ENCODE measurements around the gene UBE2F. TPM values are rescaled to one million over a fixed set of nuclear protein-coding genes. Genes with fewer than 3 reads are reported as not detected.
A peak's percentile ranks its signal among the peaks of the same experiment; 100 is the strongest.

Gene UBE2F
- total RNA-seq, 2 experiments from 2014 or later: 71.4 to 80.5 TPM

GRCh38 chr2:237995036-237995435 lies 28.2 kb downstream of the UBE2F start:
- peaks cover 23% of the 10 kb centered on the region for H3K4me1 Mint-ChIP-seq
- H3K4me3 Mint-ChIP-seq: no peak overlapping the region
- H3K27me3 Mint-ChIP-seq: no peaks in the 10 kb centered on the region
- H3K9me3 Mint-ChIP-seq: peaks cover 2% of the 10 kb centered on the region
- peaks cover 46% of the 10 kb centered on the region for H3K36me3 Mint-ChIP-seq (ENCODE audit: low read depth)
- no peak overlapping the region for H3K27ac Mint-ChIP-seq
- DNase-seq: no peak
- ChIA-PET CTCF (interaction anchor here (0.9 kb wide), 1 partner anchor 16 kb away, joined by 3 read pairs; no protein-coding TSS in a partner anchor), POLR2A (no interaction called here)

GRCh38 chr2:237996021-237996593 lies 29.3 kb downstream of the UBE2F start:
- peaks cover 2% of the 10 kb centered on the region for H3K9me3 Mint-ChIP-seq
- H3K27ac Mint-ChIP-seq: no peak overlapping the region

GRCh38 chr2:237997521-237997920 lies 30.7 kb downstream of the UBE2F start:
- DNase-seq: no peak
- ChIA-PET CTCF (interaction anchor here (1.1 kb wide), 1 partner anchor 9 kb away, joined by 3 read pairs; no protein-coding TSS in a partner anchor), POLR2A (no interaction called here)
- Mint-ChIP-seq H3K4me3 (no peak overlapping the region), H3K4me1 (peaks cover 25% of the 10 kb centered on the region), H3K36me3 (ENCODE audit: low read depth) (peaks cover 53% of the 10 kb centered on the region), H3K27me3 (no peaks in the 10 kb centered on the region), H3K9me3 (peaks cover 2% of the 10 kb centered on the region), H3K27ac (no peak overlapping the region)

More at GRCh38 chr2:237996021-237996593, 29.3 kb downstream of the UBE2F start:
- peaks cover 25% of the 10 kb centered on the region for H3K4me1 Mint-ChIP-seq
- DNase-seq: no peak
- no peak overlapping the region for H3K4me3 Mint-ChIP-seq
- CTCF ChIA-PET: no interaction called here
- H3K36me3 Mint-ChIP-seq (ENCODE audit: low read depth): peaks cover 54% of the 10 kb centered on the region
- POLR2A ChIA-PET: no interaction called here
- no peaks in the 10 kb centered on the region for H3K27me3 Mint-ChIP-seq

GRCh38 chr2:237998530-237998929 lies 31.7 kb downstream of the UBE2F start:
- ChIA-PET CTCF (interaction anchor here (0.7 to 2.0 kb wide), 3 partner anchors 12 to 22 kb away, joined by 3 to 5 read pairs (median 4); no protein-coding TSS in a partner anchor), POLR2A (interaction anchor here (0.6 kb wide), 1 partner anchor 184 kb away, joined by 3 read pairs; no protein-coding TSS in a partner anchor)
- Mint-ChIP-seq H3K4me1 (peaks cover 35% of the 10 kb centered on the region), H3K4me3 (peak overlapping the region; percentile 63), H3K36me3 (ENCODE audit: low read depth) (peaks cover 53% of the 10 kb centered on the region), H3K27me3 (no peaks in the 10 kb centered on the region), H3K27ac (peak overlapping the region; percentile 67), H3K9me3 (peaks cover 2% of the 10 kb centered on the region)
- DNase-seq: peak; percentile 35

GRCh38 chr2:238003234-238004031 lies 36.6 kb downstream of the UBE2F start:
- ChIA-PET POLR2A (no interaction called here), CTCF (interaction anchor here (0.7 kb wide), 1 partner anchor 127 kb away, joined by 4 read pairs; no protein-coding TSS in a partner anchor)
- peak; percentile 33 for DNase-seq
- Mint-ChIP-seq H3K9me3 (peaks cover 2% of the 10 kb centered on the region), H3K36me3 (ENCODE audit: low read depth) (peaks cover 53% of the 10 kb centered on the region), H3K27me3 (no peaks in the 10 kb centered on the region), H3K4me3 (peak overlapping the region; percentile 20), H3K4me1 (peaks cover 47% of the 10 kb centered on the region), H3K27ac (peak overlapping the region; percentile 66)

- no peaks in the 10 kb centered on the region for H3K27me3 Mint-ChIP-seq
- CTCF ChIA-PET: no interaction called here
- H3K27ac Mint-ChIP-seq: no peak overlapping the region
- peaks cover 49% of the 10 kb centered on the region for H3K4me1 Mint-ChIP-seq
- H3K4me3 Mint-ChIP-seq: no peak overlapping the region
- POLR2A ChIA-PET: no interaction called here
- no peak for DNase-seq
- peaks cover 49% of the 10 kb centered on the region for H3K36me3 Mint-ChIP-seq (ENCODE audit: low read depth)
- H3K9me3 Mint-ChIP-seq: no peaks in the 10 kb centered on the region
These were observed 37.4 kb downstream of the UBE2F start for GRCh38 chr2:238004077-238004830.

GRCh38 chr2:238005528-238005927 lies 38.7 kb downstream of the UBE2F start:
- no peak overlapping the region for H3K4me3 Mint-ChIP-seq

GRCh38 chr2:238006510-238006909 lies 39.7 kb downstream of the UBE2F start:
- CTCF ChIA-PET: no interaction called here
- no peak for DNase-seq
- H3K36me3 Mint-ChIP-seq (ENCODE audit: low read depth): peaks cover 44% of the 10 kb centered on the region
- no peaks in the 10 kb centered on the region for H3K27me3 Mint-ChIP-seq
- H3K9me3 Mint-ChIP-seq: no peaks in the 10 kb centered on the region
- POLR2A ChIA-PET: no interaction called here
- H3K27ac Mint-ChIP-seq: no peak overlapping the region
- no peak overlapping the region for H3K4me3 Mint-ChIP-seq
- peaks cover 59% of the 10 kb centered on the region for H3K4me1 Mint-ChIP-seq

More at GRCh38 chr2:238005528-238005927, 38.7 kb downstream of the UBE2F start:
- no peaks in the 10 kb centered on the region for H3K27me3 Mint-ChIP-seq
- peaks cover 52% of the 10 kb centered on the region for H3K4me1 Mint-ChIP-seq
- ChIA-PET POLR2A (interaction anchor here (0.6 kb wide), 1 partner anchor 61 kb away, joined by 3 read pairs; no protein-coding TSS in a partner anchor), CTCF (no interaction called here)
- no peak for DNase-seq
- H3K27ac Mint-ChIP-seq: no peak overlapping the region
- peaks cover 43% of the 10 kb centered on the region for H3K36me3 Mint-ChIP-seq (ENCODE audit: low read depth)
- no peaks in the 10 kb centered on the region for H3K9me3 Mint-ChIP-seq

- peaks cover 49% of the 10 kb centered on the region for H3K36me3 Mint-ChIP-seq (ENCODE audit: low read depth)
- peaks cover 56% of the 10 kb centered on the region for H3K4me1 Mint-ChIP-seq
- POLR2A ChIA-PET: no interaction called here
- H3K27me3 Mint-ChIP-seq: no peaks in the 10 kb centered on the region
- H3K4me3 Mint-ChIP-seq: no peak overlapping the region
- CTCF ChIA-PET: no interaction called here
- H3K9me3 Mint-ChIP-seq: no peaks in the 10 kb centered on the region
- no peak overlapping the region for H3K27ac Mint-ChIP-seq
- no peak for DNase-seq
These were observed 41.1 kb downstream of the UBE2F start for GRCh38 chr2:238007924-238008323.

- H3K27ac Mint-ChIP-seq: peak overlapping the region; percentile 58
- no peaks in the 10 kb centered on the region for H3K27me3 Mint-ChIP-seq
- POLR2A ChIA-PET: no interaction called here
- CTCF ChIA-PET: no interaction called here
- H3K36me3 Mint-ChIP-seq (ENCODE audit: low read depth): peaks cover 49% of the 10 kb centered on the region
- H3K4me1 Mint-ChIP-seq: peaks cover 43% of the 10 kb centered on the region
- H3K4me3 Mint-ChIP-seq: no peak overlapping the region
- DNase-seq: no peak
- H3K9me3 Mint-ChIP-seq: no peaks in the 10 kb centered on the region
These were observed 42.7 kb downstream of the UBE2F start for GRCh38 chr2:238009563-238009962.

- no peak overlapping the region for H3K4me3 Mint-ChIP-seq
- ChIA-PET CTCF (interaction anchor here (0.7 kb wide), 1 partner anchor 12 kb away, joined by 3 read pairs; no protein-coding TSS in a partner anchor), POLR2A (no interaction called here)
- H3K27ac Mint-ChIP-seq: no peak overlapping the region
- no peaks in the 10 kb centered on the region for H3K9me3 Mint-ChIP-seq
- DNase-seq: no peak
- H3K27me3 Mint-ChIP-seq: no peaks in the 10 kb centered on the region
- peaks cover 47% of the 10 kb centered on the region for H3K36me3 Mint-ChIP-seq (ENCODE audit: low read depth)
- H3K4me1 Mint-ChIP-seq: peaks cover 35% of the 10 kb centered on the region
These were observed 43.8 kb downstream of the UBE2F start for GRCh38 chr2:238010572-238010971.

GRCh38 chr2:238013806-238014205 lies 47.0 kb downstream of the UBE2F start:
- POLR2A ChIA-PET: no interaction called here
- H3K27ac Mint-ChIP-seq: no peak overlapping the region
- no peaks in the 10 kb centered on the region for H3K9me3 Mint-ChIP-seq
- no peaks in the 10 kb centered on the region for H3K27me3 Mint-ChIP-seq
- H3K36me3 Mint-ChIP-seq (ENCODE audit: low read depth): peaks cover 33% of the 10 kb centered on the region
- H3K4me3 Mint-ChIP-seq: no peak overlapping the region
- H3K4me1 Mint-ChIP-seq: peaks cover 21% of the 10 kb centered on the region
- no peak for DNase-seq
- CTCF ChIA-PET: no interaction called here

GRCh38 chr2:238015705-238016104 lies 48.9 kb downstream of the UBE2F start:
- no peak overlapping the region for H3K27ac Mint-ChIP-seq
- H3K9me3 Mint-ChIP-seq: no peaks in the 10 kb centered on the region
- H3K27me3 Mint-ChIP-seq: no peaks in the 10 kb centered on the region
- POLR2A ChIA-PET: no interaction called here
- peaks cover 7% of the 10 kb centered on the region for H3K4me1 Mint-ChIP-seq
- CTCF ChIA-PET: interaction anchor here (1.2 kb wide), 1 partner anchor 93 kb away, joined by 3 read pairs; no protein-coding TSS in a partner anchor
- no peak overlapping the region for H3K4me3 Mint-ChIP-seq
- H3K36me3 Mint-ChIP-seq (ENCODE audit: low read depth): peaks cover 37% of the 10 kb centered on the region
- DNase-seq: no peak
